ENCODE results near the gene SIPA1L2. TPM values are rescaled to one million over a fixed set of nuclear protein-coding genes. Genes with fewer than 3 reads are reported as not detected.

Gene SIPA1L2
- total RNA-seq, 1 experiment from 2014 or later = 12.5 TPM

GRCh38 chr1:232667094-232667777, 37.3 kb upstream of the SIPA1L2 start:
- H3K27ac ChIP-seq (ENCODE audit: low read depth, low read length) = no peak overlapping the region
- H3K4me1 ChIP-seq (ENCODE audit: control insufficient read depth in 1 of 2, insufficient read depth in 2 of 2, low read length in 2 of 2) = no peaks in the 10 kb centered on the region
- DNase-seq (ENCODE audit: low read depth, low spot score) = no peak
- no peaks in the 10 kb centered on the region for H3K36me3 ChIP-seq (ENCODE audit: control insufficient read depth in 1 of 2, insufficient read depth in 2 of 2, low read length in 2 of 2)
- no peaks in the 10 kb centered on the region for H4K20me1 ChIP-seq (ENCODE audit: insufficient read depth)
- POLR2A ChIA-PET = no interaction called here
- H2AFZ ChIP-seq (ENCODE audit: low read depth, low read length, poor library complexity, severe bottlenecking) = no peak overlapping the region
- no peak overlapping the region for H3K4me3 ChIP-seq (replicated peaks in 1 of 2; ENCODE audit: low read depth in 1 of 2, low read length in 2 of 2)
- RAD21 ChIA-PET (ENCODE audit: low non-redundant PET in 1 of 2, low total read pairs in 2 of 2, uncharacterized antibody in 2 of 2, unreplicated experiment in 2 of 2) = no interaction called here
- H3K27me3 ChIP-seq (ENCODE audit: insufficient read depth, low read length) = no peaks in the 10 kb centered on the region
- no peaks in the 10 kb centered on the region for H3K9me2 ChIP-seq (ENCODE audit: insufficient read depth)
- no peak for ATAC-seq
- CTCF ChIA-PET = no interaction called here
- H3K9ac ChIP-seq (ENCODE audit: low read length) = no peak overlapping the region
- no peak overlapping the region for H3K4me2 ChIP-seq (ENCODE audit: low read length)
- BruUV-seq (replicated peaks) = no TSS peak
- no peaks in the 10 kb centered on the region for H3K9me3 ChIP-seq (ENCODE audit: control insufficient read depth in 1 of 2, insufficient read depth in 1 of 2, low read depth in 1 of 2, low read length in 2 of 2)
- H3K79me2 ChIP-seq (ENCODE audit: insufficient read depth, low read length) = no peaks in the 10 kb centered on the region
- intact Hi-C loops (cut with micrococcal nuclease) = no loop called here
- TF ChIP-seq EZH2phosphoT487 (IDR thresholded peaks at IDR 0.05; ENCODE audit: borderline replicate concordance) (no peak), ZNF274 (IDR thresholded peaks at IDR 0.05; ENCODE audit: low read depth, low read length) (no peak), CBX3 (IDR thresholded peaks at IDR 0.05; ENCODE audit: low read depth) (no peak), SP1 (IDR thresholded peaks at IDR 0.05; ENCODE audit: low read depth) (no peak), YY1 (IDR thresholded peaks at IDR 0.05; ENCODE audit: extremely low read depth, insufficient replicate concordance, low read depth, low read length) (no peak), ZFX (IDR thresholded peaks at IDR 0.05) (no peak), POLR2A (IDR thresholded peaks at IDR 0.05; ENCODE audit: borderline replicate concordance, extremely low read depth, insufficient read depth, insufficient read length) (no peak), CTCF (IDR thresholded peaks at IDR 0.05 in 2 of 3, conservative IDR thresholded peaks at IDR 0.05 in 1 of 3; ENCODE audit: borderline replicate concordance in 1 of 3, insufficient read depth in 1 of 3, low read depth in 2 of 3, low read length in 2 of 3) (no peak), EZH2 (IDR thresholded peaks at IDR 0.05) (no peak), RAD21 (IDR thresholded peaks at IDR 0.05; ENCODE audit: low read depth) (no peak), POLR2AphosphoS5 (IDR thresholded peaks at IDR 0.05; ENCODE audit: low read depth, low read length) (no peak), ZBTB33 (IDR thresholded peaks at IDR 0.05; ENCODE audit: extremely low read depth, insufficient replicate concordance, low read length) (no peak), TCF7L2 (IDR thresholded peaks at IDR 0.05; ENCODE audit: borderline replicate concordance, extremely low read depth, insufficient read depth, insufficient read length) (no peak)

Measured in HCT116 (cell line).